Keratinocyte (primary cell): ENCODE measurements around the gene ZNF217. TPM values are rescaled to one million over a fixed set of nuclear protein-coding genes. Genes with fewer than 3 reads are reported as not detected.

Experiments
- DNase-seq: peaks from one replicate; pipeline ENCODE4 v3.0.0-alpha.2; 2011; ENCODE audit warnings: low read depth, missing footprints, low spot score
- FAIRE-seq: peaks from 2 replicates; lab custom pipeline; 2011; peaks lifted over from hg19 to GRCh38; lab: Jason Lieb, UNC
- H2AFZ ChIP-seq: 2 replicates; pipeline ENCODE4 v1.6.0; 2012; ENCODE audit warnings: low read length, control low read depth, inconsistent platforms; ENCODE audit not compliant: control insufficient read depth
- H3K27ac ChIP-seq: 2 replicates; pipeline ENCODE4 v1.5.1; 2011; ENCODE audit warnings: low read length; ENCODE audit not compliant: control insufficient read depth, insufficient read depth
- H3K27me3 ChIP-seq: 3 replicates; pipeline ENCODE4 v1.6.0; 2011; ENCODE audit warnings: low read length; ENCODE audit not compliant: control insufficient read depth, insufficient read depth; ENCODE audit errors: extremely low read depth
- H3K36me3 ChIP-seq, 2 experiments: 2 replicates in 1 of 2; 3 replicates in 1 of 2; pipeline ENCODE4 v1.5.1; 2011; ENCODE audit warnings: low read length in 2 of 2, mild to moderate bottlenecking in 1 of 2; ENCODE audit not compliant: control insufficient read depth in 2 of 2, insufficient read depth in 2 of 2; ENCODE audit errors: extremely low read depth in 1 of 2
- H3K4me1 ChIP-seq: 3 replicates; pipeline ENCODE4 v1.5.1; 2011; ENCODE audit warnings: low read length; ENCODE audit not compliant: control insufficient read depth, insufficient read depth; ENCODE audit errors: extremely low read depth
- H3K4me2 ChIP-seq: 3 replicates; pipeline ENCODE4 v1.6.0; 2011; ENCODE audit warnings: low read depth, low read length; ENCODE audit not compliant: control insufficient read depth, insufficient read depth; ENCODE audit errors: extremely low read depth
- H3K4me3 ChIP-seq, 3 experiments: fragments of 200-600 bp in 1 of 3; sonication (generic) in 1 of 3; 2 replicates in 2 of 3; 3 replicates in 1 of 3; pipeline ENCODE4 v1.5.1; 2011 to 2016; ENCODE audit warnings: low read length in 3 of 3, mild to moderate bottlenecking in 3 of 3, control low read depth in 2 of 3, inconsistent platforms in 1 of 3, low read depth in 1 of 3, mixed read lengths in 1 of 3, mixed run types in 1 of 3, moderate library complexity in 1 of 3; ENCODE audit not compliant: control insufficient read depth in 2 of 3, insufficient read depth in 2 of 3; ENCODE audit errors: extremely low read depth in 1 of 3
- H3K79me2 ChIP-seq: 2 replicates; pipeline ENCODE4 v1.6.0; 2012; ENCODE audit warnings: low read length; ENCODE audit not compliant: control insufficient read depth, insufficient read depth
- H3K9ac ChIP-seq: 3 replicates; pipeline ENCODE4 v1.6.0; 2011; ENCODE audit warnings: low read length; ENCODE audit not compliant: control insufficient read depth, insufficient read depth; ENCODE audit errors: extremely low read depth
- H3K9me1 ChIP-seq: 3 replicates; pipeline ENCODE4 v1.6.0; 2011; ENCODE audit warnings: low read length; ENCODE audit not compliant: control insufficient read depth, insufficient read depth; ENCODE audit errors: extremely low read depth
- H3K9me3 ChIP-seq: 2 replicates; pipeline ENCODE4 v1.5.1; 2012; ENCODE audit warnings: low read depth, low read length; ENCODE audit not compliant: control insufficient read depth
- H4K20me1 ChIP-seq: 3 replicates; pipeline ENCODE4 v1.6.0; 2011; ENCODE audit warnings: low read length; ENCODE audit not compliant: control insufficient read depth, insufficient read depth; ENCODE audit errors: extremely low read depth
- EZH2 ChIP-seq: IDR thresholded peaks from one replicate; pipeline ENCODE4 v1.6.1; 2012; ENCODE audit warnings: inconsistent platforms, mild to moderate bottlenecking, low read length, moderate library complexity
- dilution Hi-C: fragments of 300-500 bp; cut with MboI; formaldehyde crosslinking; loops from one replicate; pipeline ENCODE4 v1.7.0; 2020; ENCODE audit warnings: low sequenced_read_pairs; ENCODE audit not compliant: extremely low pct_ligation_motif_present
- polyA plus RNA-seq, 5 experiments: library from polyadenylated mRNA; depleted of rRNA in 3 of 5; stranded (reverse) in 3 of 5; stranded (forward) in 1 of 5; unstranded in 1 of 5; fragments of >200 nt; gene quantifications; 1 replicate in 1 of 5; 2 replicates in 3 of 5; 3 replicates in 1 of 5; pipeline versions ENCODE4 v1.2.1 to v1.2.3, GENCODE V29; 2011 to 2012; ENCODE audit warnings: missing spikeins in 2 of 5, low read depth in 1 of 5, low replicate concordance in 1 of 5
- TF ChIP-seq, protein P1 (sequence below), 3 experiments: IDR thresholded peaks in 1 of 3; conservative IDR thresholded peaks in 1 of 3; optimal IDR thresholded peaks in 1 of 3; 2 replicates in 2 of 3; 3 replicates in 1 of 3; pipeline versions ENCODE3 to v1.5.1; 2011; ENCODE audit warnings: low read length in 3 of 3, mild to moderate bottlenecking in 3 of 3, moderate library complexity in 2 of 3, control low read depth in 1 of 3, inconsistent platforms in 1 of 3; ENCODE audit not compliant: insufficient read depth in 2 of 3; ENCODE audit errors: extremely low read depth in 1 of 3

ZNF217 gene
- polyA plus RNA-seq, 1 donor (not counting 4 experiments of a cell fraction or from before 2014, with no cell fraction given), result 17.3 TPM

DNA sequence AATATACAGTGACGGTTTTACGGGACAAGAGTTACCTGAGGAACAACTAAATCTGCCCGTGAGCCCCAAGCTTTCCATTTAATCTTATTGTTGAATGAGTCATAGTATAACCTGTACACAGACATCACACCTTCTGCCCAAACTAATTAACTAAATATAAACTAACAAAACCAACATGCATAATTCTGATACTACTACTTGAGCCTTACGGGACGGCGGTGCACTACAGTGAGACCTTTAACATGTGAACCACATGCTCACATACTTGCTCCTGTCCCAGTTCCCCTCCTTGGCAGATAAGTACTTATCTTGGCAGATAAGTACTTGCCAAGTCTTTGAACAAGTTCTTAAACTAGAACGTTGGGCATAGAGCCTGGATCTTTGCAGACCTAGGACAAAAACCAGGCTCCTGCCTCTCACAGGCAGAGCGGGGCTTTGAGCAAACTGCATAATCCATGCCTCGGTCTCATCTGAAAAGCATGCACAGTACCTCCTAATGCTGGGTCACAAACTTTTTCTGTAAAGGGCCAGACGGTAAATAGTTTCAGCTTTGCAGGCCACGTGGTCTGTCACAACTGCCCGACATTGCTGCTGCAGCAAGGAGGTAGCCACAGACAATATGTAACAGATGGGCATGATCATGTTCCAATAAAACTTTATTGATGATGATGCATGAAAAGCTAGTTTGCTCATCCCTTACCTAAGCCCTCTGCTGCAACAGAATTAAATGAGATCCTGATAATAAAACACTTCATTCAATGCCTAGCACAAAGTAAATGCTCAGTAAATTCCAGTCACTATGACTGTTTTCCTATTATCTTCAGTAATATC is 23.0 kb downstream of the ZNF217 start:
- Histone ChIP-seq H3K4me3 (no peak overlapping the region), H2AFZ (no peak overlapping the region), H3K9me3 (no peaks in the 10 kb centered on the region), H3K9me1 (peaks cover 2% of the 10 kb centered on the region), H4K20me1 (peaks cover 3% of the 10 kb centered on the region), H3K9ac (no peak overlapping the region), H3K27ac (no peak overlapping the region), H3K79me2 (peaks cover 77% of the 10 kb centered on the region), H3K36me3 (peaks cover 39 to 43% of the 10 kb centered on the region in 2 experiments), H3K27me3 (no peaks in the 10 kb centered on the region), H3K4me1 (peaks cover 3% of the 10 kb centered on the region), H3K4me2 (no peak overlapping the region)
- TF ChIP-seq EZH2, result no peak
- TF ChIP-seq, protein P1, sequence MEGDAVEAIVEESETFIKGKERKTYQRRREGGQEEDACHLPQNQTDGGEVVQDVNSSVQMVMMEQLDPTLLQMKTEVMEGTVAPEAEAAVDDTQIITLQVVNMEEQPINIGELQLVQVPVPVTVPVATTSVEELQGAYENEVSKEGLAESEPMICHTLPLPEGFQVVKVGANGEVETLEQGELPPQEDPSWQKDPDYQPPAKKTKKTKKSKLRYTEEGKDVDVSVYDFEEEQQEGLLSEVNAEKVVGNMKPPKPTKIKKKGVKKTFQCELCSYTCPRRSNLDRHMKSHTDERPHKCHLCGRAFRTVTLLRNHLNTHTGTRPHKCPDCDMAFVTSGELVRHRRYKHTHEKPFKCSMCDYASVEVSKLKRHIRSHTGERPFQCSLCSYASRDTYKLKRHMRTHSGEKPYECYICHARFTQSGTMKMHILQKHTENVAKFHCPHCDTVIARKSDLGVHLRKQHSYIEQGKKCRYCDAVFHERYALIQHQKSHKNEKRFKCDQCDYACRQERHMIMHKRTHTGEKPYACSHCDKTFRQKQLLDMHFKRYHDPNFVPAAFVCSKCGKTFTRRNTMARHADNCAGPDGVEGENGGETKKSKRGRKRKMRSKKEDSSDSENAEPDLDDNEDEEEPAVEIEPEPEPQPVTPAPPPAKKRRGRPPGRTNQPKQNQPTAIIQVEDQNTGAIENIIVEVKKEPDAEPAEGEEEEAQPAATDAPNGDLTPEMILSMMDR (optimal IDR thresholded peaks at IDR 0.05 in 1 of 3, IDR thresholded peaks at IDR 0.05 in 1 of 3, conservative IDR thresholded peaks at IDR 0.05 in 1 of 3; ENCODE audit: extremely low read depth in 1 of 3, insufficient read depth in 2 of 3, low read length in 3 of 3), result no peak
- dilution Hi-C loops, result no loop called here
- DNase-seq (no peak), FAIRE-seq (no peak)

DNA sequence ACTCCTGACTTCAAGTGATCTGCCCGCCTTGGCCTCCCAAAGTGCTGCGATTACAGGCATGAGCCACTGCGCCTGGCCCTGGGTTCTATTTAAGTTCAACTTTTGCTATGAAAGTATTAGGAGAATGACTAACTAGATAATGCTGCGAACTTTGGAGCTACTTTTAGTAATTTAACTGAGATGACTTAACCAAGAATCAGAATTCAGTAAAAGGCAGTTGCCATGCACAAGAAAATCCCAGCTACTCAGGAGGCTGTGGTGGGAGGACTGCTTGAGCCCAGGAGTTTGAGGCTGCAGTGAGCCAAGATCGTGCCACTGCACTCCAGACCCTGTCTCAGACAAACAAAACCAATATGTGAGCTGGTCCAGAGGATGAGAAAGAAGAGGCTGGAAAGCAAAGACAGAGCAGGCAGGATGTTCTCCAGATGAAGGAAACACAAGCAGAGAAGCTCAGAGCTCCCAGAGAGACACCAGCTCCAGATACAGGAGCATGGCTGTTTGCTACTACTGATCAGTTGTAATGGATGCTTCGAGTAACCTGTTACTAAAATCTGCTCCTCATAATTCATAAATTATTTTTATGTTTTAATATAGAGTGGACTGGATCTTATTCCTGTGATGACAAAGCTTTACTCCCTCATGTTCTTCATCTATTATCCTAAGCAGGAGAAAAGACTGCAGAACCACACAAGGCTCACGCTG is 23.9 kb downstream of the ZNF217 start:
- dilution Hi-C loops, result no loop called here
- Histone ChIP-seq H3K79me2 (peaks cover 68% of the 10 kb centered on the region), H3K4me2 (no peak overlapping the region), H3K9me3 (no peaks in the 10 kb centered on the region), H3K9ac (no peak overlapping the region), H3K4me3 (no peak overlapping the region), H3K9me1 (peaks cover 2% of the 10 kb centered on the region), H3K36me3 (peaks cover 35 to 36% of the 10 kb centered on the region in 2 experiments), H4K20me1 (peaks cover 3% of the 10 kb centered on the region), H3K27me3 (no peaks in the 10 kb centered on the region), H3K4me1 (no peaks in the 10 kb centered on the region), H3K27ac (no peak overlapping the region), H2AFZ (no peak overlapping the region)
- no peak for DNase-seq
- TF ChIP-seq EZH2, result no peak
- TF ChIP-seq, protein P1 (optimal IDR thresholded peaks at IDR 0.05 in 1 of 3, IDR thresholded peaks at IDR 0.05 in 1 of 3, conservative IDR thresholded peaks at IDR 0.05 in 1 of 3; ENCODE audit: extremely low read depth in 1 of 3, insufficient read depth in 2 of 3, low read length in 3 of 3), result no peak
- no peak for FAIRE-seq
